ENCODE data around the gene NUCB1.
A peak's percentile ranks its signal among the peaks of the same experiment; 100 is the strongest.

The NUCB1 gene

GRCh38 chr19:48970923-48971395 lies 70.8 kb downstream of the NUCB1 start:
- peak; percentile 35; the same call in 1 of the 3 replicates for ATAC-seq (ENCODE audit: low read depth)

More at GRCh38 chr19:48970923-48971395, 70.8 kb downstream of the NUCB1 start:
- H3K4me1 ChIP-seq (ENCODE audit: insufficient read depth, poor library complexity, severe bottlenecking), result no peaks in the 10 kb centered on the region
- TF ChIP-seq CTCF (IDR thresholded peaks at IDR 0.05; ENCODE audit: poor library complexity, severe bottlenecking), result peak; percentile 80
- no peaks in the 10 kb centered on the region for H3K27me3 ChIP-seq (ENCODE audit: insufficient read depth, poor library complexity, severe bottlenecking)
- H3K4me3 ChIP-seq (ENCODE audit: severe bottlenecking), result no peak overlapping the region
- H3K36me3 ChIP-seq (ENCODE audit: low read depth), result peaks cover 70% of the 10 kb centered on the region
- no peaks in the 10 kb centered on the region for H3K9me3 ChIP-seq (ENCODE audit: severe bottlenecking)
- DNase-seq (ENCODE audit: low spot score), result no peak
- H3K27ac ChIP-seq (ENCODE audit: poor library complexity, severe bottlenecking), result no peak overlapping the region

All from RWPE2 (cell line).